ENCODE results near the gene NINJ2. TPM values are rescaled to one million over a fixed set of nuclear protein-coding genes. Genes with fewer than 3 reads are reported as not detected.

Gene NINJ2
- polyA plus RNA-seq, 2 of the 4 experiments (the other 2 are of a cell fraction), result 0.76 to 1.2 TPM

- no peaks in the 10 kb centered on the region for H3K9me3 ChIP-seq
- no peak overlapping the region for H3K27ac ChIP-seq
Observed at GRCh38 chr12:549476-550082, 113.7 kb downstream of the NINJ2 start.

GRCh38 chr12:547883-548470 lies 115.3 kb downstream of the NINJ2 start:
- Histone ChIP-seq H3K4me3 (no peak overlapping the region), H3K4me1 (peaks cover 15% of the 10 kb centered on the region; the same call in 2 of the 3 replicates), H3K9me3 (no peaks in the 10 kb centered on the region), H3K27ac (no peak overlapping the region), H3K4me2 (no peak overlapping the region)
- WGBS (ENCODE audit: missing lambda C conversion rate), result 43% methylated on average over 13 of the region's 13 CpGs
- DNase-seq (ENCODE audit: low read depth in 1 of 2, low spot score in 1 of 2), result no peak
- no peak for FAIRE-seq
- ChIA-PET POLR2A (no interaction called here), CTCF (interaction anchor here (0.5 to 3.5 kb wide), 39 partner anchors 7 to 451 kb away, joined by 3 to 252 read pairs (median 7); partner anchors contain the start of genes CCDC77 and RAD52)
- TF ChIP-seq RARB (CRISPR knock-in tag; IDR thresholded peaks at IDR 0.05) (no peak), RAD21 (conservative IDR thresholded peaks at IDR 0.05 in 1 of 2, IDR thresholded peaks at IDR 0.05 in 1 of 2) (no peak), NR3C1 (IDR thresholded peaks at IDR 0.05) (no peak), HOXB13 (CRISPR knock-in tag; IDR thresholded peaks at IDR 0.05; ENCODE audit: low read depth) (no peak), BCL3 (IDR thresholded peaks at IDR 0.05) (no peak), MAZ (IDR thresholded peaks at IDR 0.05; ENCODE audit: borderline replicate concordance, low read depth, low read length) (no peak), ZC3H11A (IDR thresholded peaks at IDR 0.05) (no peak), RNF2 (IDR thresholded peaks at IDR 0.05; ENCODE audit: borderline replicate concordance, low read depth) (no peak), PBX3 (IDR thresholded peaks at IDR 0.05) (no peak), FOSL2 (IDR thresholded peaks at IDR 0.05) (no peak), FOSL2 (CRISPR knock-in tag; IDR thresholded peaks at IDR 0.05) (no peak), SREBF2 (IDR thresholded peaks at IDR 0.05) (no peak)
- ATAC-seq, result no peak

More at GRCh38 chr12:549476-550082, 113.7 kb downstream of the NINJ2 start:
- CTCF ChIA-PET, result interaction anchor here (1.8 to 3.5 kb wide), 3 partner anchors 19 to 106 kb away, joined by 4 to 252 read pairs (median 17); no protein-coding TSS in a partner anchor
- Histone ChIP-seq H3K4me3 (no peak overlapping the region), H3K4me1 (peaks cover 20% of the 10 kb centered on the region; the same call in 2 of the 3 replicates), H3K4me2 (no peak overlapping the region)
- TF ChIP-seq RNF2 (IDR thresholded peaks at IDR 0.05; ENCODE audit: borderline replicate concordance, low read depth) (no peak), KDM5A (IDR thresholded peaks at IDR 0.05) (no peak), HOXB5 (CRISPR knock-in tag; IDR thresholded peaks at IDR 0.05) (no peak), PBX3 (IDR thresholded peaks at IDR 0.05) (no peak), ZFP36 (IDR thresholded peaks at IDR 0.05; ENCODE audit: borderline replicate concordance, partially characterized antibody) (no peak), MAX (IDR thresholded peaks at IDR 0.05) (no peak), CHD4 (IDR thresholded peaks at IDR 0.05; ENCODE audit: borderline replicate concordance) (no peak)
- DNase-seq (ENCODE audit: low read depth in 1 of 2, low spot score in 1 of 2), result no peak
- no peak for FAIRE-seq
- 81% methylated on average over 29 of the region's 29 CpGs for WGBS (ENCODE audit: missing lambda C conversion rate)
- POLR2A ChIA-PET, result no interaction called here
- ATAC-seq, result no peak

Data from A549 (cell line).